COR-L47 (cell line): Measurements from ENCODE around the gene SCYL2.
"Not testable (repeated sequence)": the region's sequence is repeated elsewhere in the genome, so short reads cannot be mapped to it uniquely, and the experiment has no call there.

Experiments used
- DNase-seq: peaks from one replicate; lab custom pipeline; 2025; lab: John Stamatoyannopoulos, UW

The SCYL2 gene

DNA sequence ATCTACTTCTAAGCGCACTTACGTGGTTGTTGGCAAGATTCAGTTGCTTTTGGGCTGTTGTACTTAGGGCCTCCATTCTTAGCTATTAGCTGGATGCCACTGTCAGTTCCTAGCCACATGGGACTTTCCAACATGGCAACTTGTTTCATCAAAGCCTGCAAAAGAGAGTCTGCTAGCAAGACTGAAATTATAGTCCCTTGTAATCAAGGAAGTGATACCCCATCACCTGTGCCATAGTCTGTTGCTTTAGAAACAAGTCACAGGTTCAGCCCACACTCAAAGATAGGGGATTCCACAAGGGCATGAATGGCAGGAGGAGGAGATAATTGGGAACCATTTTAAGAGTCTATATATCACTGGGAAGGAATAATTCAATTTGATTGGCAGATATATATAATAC, 62.8 kb downstream of the SCYL2 start:
- no peak for DNase-seq

DNA sequence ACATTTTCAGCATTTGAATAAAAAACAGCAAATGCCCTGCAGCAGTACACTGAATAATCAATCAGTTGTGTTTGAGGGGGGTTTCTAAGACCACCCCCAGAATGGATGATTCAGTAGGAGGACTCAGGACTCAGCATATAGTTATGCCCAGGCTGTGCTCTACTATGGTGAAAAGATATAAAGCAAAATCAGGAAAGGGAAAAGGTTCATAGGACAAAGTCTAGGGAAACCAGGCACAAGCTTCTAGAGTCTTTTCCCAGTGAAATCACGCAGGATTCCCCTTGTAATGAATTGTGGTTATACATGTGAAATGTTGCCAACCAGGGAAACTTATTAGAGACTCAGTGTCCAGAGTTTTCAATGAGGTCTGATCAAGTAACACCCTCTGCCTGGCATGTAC, 64.9 kb downstream of the SCYL2 start:
- DNase-seq, result no peak

GRCh38 chr12:100332852-100333251, 65.9 kb downstream of the SCYL2 start:
- DNase-seq, result no peak

- no peak for DNase-seq
Observed at GRCh38 chr12:100337299-100337698, 70.3 kb downstream of the SCYL2 start.

GRCh38 chr12:100337727-100338126, 70.8 kb downstream of the SCYL2 start:
- DNase-seq, result no peak

GRCh38 chr12:100339071-100339470, 72.1 kb downstream of the SCYL2 start:
- no peak for DNase-seq

DNA sequence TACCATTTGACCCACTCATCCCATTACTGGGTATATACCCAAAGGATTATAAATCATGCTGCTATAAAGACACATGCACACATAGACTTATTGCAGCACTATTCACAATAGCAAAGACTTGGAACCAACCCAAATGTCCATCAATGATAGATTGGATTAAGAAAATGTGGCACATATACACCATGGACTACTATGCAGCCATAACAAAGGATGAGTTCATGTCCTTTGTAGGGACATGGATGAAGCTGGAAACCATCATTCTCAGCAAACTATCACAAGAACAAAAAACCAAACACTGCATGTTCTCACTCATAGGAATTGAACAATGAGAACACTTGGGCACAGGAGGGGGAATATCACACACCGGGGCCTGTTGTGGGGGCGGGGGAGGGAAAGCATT, 75.9 kb downstream of the SCYL2 start:
- not testable (repeated sequence) for DNase-seq

GRCh38 chr12:100344351-100344750, 77.4 kb downstream of the SCYL2 start:
- not testable (repeated sequence) for DNase-seq

- DNase-seq, result no peak
Observed at GRCh38 chr12:100345020-100345767, 78.2 kb downstream of the SCYL2 start.

DNA sequence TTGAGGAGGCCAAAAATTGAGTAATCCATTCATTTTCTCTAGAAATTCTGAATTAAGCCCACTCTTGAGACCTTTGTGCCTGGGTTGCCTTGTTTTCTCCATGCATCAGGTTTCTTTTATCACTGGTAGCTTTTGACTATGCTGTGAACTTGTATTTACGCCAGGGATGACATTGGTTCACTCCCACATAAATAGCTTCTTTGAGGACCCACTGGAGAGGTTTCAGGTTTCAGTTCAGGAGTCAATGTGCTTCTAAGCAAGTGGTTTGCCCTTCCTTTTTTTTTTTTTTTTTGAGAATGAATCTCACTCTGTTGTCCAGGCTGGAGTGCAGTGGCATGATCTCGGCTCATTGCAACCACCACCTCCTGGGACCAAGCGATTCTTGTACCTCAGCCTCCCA, 79.7 kb downstream of the SCYL2 start:
- DNase-seq, result no peak

- peak; percentile 30 for DNase-seq
Observed at GRCh38 chr12:100348657-100349454, 81.9 kb downstream of the SCYL2 start.

DNA sequence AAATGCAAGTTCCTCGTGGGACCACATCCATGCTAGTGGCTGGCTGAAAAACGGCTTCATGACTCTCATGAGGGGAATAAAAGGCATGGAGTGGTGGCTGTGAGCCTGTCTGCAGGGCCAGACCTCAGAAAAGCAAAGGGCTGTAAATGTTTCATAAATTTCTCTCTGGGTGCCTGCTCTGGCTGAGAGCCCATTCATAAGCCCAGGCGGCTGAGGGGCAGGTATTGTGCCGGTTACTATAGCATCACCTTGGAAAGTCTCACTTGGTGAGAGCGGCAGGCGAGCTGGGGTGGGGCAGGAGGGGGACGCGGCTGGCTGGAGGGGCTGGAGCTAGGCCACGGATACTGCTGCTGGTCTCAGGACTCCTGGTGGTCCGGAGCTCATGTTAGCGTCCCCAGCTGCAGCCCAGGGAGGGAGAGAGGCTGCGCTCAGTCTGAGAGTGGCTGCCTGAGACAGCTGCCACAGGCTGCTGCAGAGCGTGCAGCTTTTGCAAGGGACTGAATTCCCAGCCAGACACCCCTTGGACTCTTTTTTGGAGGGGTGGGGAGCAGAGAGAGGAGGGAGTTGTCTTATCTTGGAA, 89.8 kb downstream of the SCYL2 start, which contains the start of gene SLC17A8:
SLC17A8 (plus strand) TSS at position 431 of the 580 bp plus-strand sequence. CDS start 318 bp downstream, outside the sequence.
- peak; percentile 45 for DNase-seq

- peak; percentile 8 for DNase-seq
Observed at GRCh38 chr12:100359248-100359647, 92.3 kb downstream of the SCYL2 start.

- no peak for DNase-seq
Observed at GRCh38 chr12:100359822-100360221, 92.8 kb downstream of the SCYL2 start.

GRCh38 chr12:100360450-100360849, 93.5 kb downstream of the SCYL2 start:
- no peak for DNase-seq

GRCh38 chr12:100364324-100364723, 97.3 kb downstream of the SCYL2 start:
- no peak for DNase-seq

DNA sequence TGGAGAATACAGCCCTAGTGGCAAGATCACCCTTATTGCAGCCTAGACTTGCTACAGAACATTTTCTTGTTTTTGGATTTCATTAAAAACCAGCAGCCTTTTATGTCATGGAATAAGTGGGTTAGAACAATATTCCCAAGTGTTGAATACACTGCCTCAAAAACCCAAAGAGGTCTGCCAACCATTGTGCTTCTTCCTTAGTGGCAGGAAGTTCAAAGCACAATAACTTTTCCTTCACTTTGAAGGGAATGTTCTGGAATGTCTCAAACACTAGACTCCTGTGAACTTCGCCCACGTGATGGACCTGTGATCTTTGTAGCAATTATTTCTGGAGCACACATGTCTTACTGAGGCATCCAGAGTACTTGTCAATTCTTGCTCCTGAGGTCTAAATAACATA, 98.4 kb downstream of the SCYL2 start:
- no peak for DNase-seq

- no peak for DNase-seq
Observed at GRCh38 chr12:100368066-100368465, 101.1 kb downstream of the SCYL2 start.

DNA sequence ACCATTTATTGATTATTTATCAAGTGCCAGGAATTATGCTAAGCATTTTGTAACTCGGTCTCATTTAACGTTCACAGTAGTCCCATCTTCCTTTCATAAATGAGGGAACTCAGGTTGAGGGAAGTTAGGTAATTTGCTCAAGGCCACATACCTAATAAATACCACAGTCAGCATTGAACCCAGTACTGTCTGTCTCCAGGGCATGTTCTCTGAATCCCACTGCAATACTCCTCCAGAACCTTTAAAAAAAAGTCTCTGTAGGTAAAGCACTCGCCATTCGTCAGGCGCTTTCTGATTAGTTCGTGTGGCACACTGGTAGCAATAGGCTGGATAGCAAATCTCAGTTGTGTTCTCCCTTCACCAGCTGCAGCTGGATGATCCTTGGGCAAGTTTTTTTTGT, 104.2 kb downstream of the SCYL2 start:
- no peak for DNase-seq

DNA sequence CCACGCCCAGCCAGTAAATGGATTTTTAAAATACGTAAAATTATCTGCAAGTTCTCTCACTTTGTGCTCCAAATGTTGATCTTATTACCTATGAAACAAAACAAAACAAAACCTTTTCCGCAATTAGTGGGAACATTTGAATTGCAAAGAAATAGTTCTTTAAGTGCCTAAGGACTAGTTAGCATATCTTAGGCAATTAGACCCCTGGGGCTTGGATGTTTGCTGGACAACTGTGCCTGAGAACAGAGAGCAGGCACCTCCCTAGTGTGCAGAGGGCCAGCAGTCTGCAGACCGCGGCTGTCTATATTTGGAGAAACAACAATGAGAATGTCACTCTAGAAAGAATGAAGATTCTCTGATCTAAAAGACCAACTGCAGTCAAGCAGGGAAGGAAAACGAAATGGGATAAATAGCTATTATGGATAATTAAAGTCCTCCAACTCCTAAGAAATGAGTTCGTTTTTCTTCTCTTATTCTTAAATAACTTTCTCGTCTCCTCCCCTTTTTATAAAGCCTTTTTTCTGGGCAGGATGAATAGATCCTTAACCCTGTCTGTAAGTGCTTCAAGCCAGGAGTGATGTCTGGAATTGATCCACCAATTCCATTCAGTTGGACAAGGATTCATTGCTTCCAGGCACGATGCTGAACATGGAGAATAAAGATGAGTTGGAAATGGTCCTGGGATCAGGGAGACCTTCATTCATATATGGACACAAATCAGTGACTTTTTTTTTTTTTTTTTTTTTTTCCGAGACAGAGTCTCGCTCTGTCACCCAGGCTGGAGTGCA, 106.1 kb downstream of the SCYL2 start:
- DNase-seq, result peak; percentile 12

DNA sequence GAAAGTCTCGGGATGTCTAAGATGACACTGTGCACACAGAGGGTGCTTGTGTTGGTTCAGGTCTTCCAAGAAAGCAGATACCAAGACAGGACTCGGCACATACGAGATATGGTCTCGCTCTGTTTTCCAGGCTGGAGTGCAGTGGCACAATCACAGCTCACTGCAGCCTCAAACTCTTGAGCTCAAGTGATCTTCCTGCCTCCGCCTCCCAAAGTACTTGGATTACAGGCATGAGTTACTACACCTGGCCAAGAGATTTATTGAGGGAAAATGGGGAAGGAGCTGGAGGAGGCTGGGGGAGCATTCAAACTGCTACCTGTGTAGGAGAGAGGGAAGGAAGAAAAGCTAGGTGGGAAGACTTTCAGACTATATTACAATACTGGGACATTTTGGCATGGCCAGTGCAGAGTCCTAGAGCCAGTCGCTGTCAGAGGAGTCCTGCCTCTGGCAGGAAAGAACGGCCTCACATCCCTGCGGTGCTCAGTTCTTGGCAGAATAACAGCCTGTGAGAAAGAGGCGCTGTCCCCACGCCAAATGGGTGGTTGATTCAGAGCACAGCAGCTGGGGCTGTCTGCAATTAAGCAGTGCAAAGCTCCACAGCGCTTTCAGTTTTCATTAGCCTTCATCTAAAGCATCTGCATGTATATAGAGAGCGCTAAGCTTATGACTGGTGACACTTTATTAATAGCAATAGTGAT, 108.2 kb downstream of the SCYL2 start:
- DNase-seq, result peak; percentile 39
